Anterior cingulate cortex (tissue), 58 donors: ENCODE results near the gene GTF2F1.
"Not testable (repeated sequence)": the region's sequence is repeated elsewhere in the genome, so short reads cannot be mapped to it uniquely, and the experiment has no call there.

ENCODE experiments used
- DNase-seq, 58 donors: peaks; one replicate each; lab custom pipeline; 2025; lab: John Stamatoyannopoulos, UW

The GTF2F1 gene, protein sequence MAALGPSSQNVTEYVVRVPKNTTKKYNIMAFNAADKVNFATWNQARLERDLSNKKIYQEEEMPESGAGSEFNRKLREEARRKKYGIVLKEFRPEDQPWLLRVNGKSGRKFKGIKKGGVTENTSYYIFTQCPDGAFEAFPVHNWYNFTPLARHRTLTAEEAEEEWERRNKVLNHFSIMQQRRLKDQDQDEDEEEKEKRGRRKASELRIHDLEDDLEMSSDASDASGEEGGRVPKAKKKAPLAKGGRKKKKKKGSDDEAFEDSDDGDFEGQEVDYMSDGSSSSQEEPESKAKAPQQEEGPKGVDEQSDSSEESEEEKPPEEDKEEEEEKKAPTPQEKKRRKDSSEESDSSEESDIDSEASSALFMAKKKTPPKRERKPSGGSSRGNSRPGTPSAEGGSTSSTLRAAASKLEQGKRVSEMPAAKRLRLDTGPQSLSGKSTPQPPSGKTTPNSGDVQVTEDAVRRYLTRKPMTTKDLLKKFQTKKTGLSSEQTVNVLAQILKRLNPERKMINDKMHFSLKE

DNA sequence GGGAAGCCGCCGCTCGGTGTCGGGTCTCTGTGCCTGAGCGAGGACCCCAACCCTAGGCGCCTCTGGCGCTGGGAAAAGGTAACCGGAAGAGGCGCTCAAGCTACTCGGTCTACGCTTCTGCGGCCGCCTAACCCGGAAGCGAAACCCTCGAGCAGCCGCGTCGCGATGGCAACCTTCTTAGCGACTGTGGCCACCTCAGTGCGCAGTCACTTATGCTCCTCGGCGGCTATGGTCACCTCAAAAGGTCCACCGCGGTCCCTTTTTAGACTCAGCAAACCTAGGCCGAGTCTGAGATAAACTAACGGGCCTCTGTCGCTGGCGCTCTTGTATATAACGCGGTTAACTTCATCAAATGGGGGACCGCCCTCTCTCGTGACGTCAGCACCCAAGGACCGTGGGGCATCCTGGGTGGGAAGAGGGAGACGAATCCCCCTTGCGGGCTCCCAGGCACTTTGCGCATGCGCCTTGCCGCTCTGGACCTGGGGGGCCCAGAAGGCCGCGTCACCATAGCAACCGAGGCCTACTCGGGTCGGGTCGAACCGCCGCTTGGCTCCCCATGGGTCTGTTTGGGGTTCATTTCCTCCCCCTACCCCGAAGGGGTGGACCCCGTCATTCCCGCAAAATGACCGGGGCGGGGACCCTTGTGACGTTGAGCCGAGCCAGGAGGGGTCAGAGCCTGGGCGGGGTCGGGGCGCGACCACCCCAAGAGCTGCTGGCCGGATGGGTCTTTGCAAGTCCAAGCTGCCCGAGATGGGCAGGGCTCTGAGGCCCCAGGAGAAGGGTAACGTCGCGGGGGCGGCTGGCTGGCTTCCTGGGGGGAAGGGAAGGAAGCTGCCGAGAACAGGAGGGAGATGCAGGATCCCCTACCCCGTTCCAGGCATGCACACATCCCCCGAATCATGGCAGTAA, at the start of gene GTF2F1:
Gene GTF2F1 (minus strand): TSS at position 91 of the 909 bp plus-strand sequence. CDS start 169 bp downstream, outside the sequence.
- DNase-seq: peak; percentile 70 to 98 (median 94)

DNA sequence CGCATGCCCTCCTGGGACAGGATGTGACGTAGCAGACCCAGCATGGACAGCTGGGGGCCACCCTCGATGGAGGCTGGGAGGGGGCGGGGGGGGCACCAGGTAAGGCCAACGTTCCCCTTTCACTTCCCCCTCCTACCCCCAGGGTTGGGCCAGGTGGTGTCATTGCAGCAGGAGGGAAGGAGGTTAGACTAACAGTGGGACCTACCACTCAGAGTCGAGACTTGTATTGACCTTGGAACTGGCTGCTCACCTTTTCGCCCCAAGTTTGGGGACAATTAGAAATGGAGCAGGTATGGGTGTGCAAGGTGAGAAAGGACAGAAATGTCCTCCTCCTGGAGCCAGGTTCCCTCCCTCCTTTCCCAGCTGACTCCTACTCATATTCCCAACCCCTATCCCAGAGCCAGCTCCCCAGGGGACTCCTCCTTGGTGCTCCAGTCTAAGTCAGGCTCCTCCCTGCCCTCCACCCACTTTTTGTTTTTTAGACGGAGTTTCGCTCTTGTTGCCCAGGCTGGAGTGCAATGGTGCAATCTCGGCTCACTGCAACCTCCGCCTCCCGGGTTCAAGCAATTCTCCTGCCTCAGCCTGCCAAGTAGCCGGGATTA, 49.2 kb upstream of the GTF2F1 start:
- DNase-seq: no peak

DNA sequence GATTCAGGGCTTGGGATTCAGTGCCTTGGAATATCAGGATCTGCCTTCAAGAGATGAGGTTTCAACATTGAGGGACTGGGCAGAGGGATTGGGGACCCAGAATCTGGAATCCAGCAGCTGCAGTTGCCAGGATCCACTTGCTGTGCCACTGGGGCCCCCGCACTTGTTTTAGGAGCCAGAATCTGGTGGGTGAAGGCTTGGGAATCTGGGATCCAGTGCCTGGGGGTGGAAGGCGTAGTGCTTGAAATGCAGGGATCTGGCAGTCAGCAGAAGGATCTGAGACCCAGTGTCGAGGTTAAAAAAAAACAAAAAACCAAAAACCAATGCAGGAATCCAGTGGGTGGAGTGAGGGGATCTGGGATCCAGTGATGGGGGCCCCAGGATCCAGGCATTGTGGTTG, 47.9 kb upstream of the GTF2F1 start:
- no peak for DNase-seq

DNA sequence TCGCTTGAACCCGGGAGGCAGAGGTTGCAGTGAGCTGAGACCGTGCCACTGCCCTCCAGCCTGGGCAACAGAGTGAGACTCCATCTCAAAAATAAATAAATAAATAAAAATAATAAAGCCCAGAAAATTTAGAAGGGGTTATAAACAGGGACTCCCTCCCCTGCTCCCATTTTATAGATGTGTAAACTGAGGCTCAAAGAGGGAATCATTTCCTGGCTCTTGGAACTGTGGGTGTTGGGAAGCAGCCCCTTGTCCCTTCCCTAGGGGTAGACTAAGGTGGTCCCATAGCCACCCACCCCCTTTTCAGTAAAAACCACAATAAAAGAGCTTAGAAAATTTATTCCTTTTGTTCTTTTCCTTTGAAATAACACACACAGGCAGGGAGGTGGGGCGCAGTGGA, 46.8 kb upstream of the GTF2F1 start:
- DNase-seq: no peak

DNA sequence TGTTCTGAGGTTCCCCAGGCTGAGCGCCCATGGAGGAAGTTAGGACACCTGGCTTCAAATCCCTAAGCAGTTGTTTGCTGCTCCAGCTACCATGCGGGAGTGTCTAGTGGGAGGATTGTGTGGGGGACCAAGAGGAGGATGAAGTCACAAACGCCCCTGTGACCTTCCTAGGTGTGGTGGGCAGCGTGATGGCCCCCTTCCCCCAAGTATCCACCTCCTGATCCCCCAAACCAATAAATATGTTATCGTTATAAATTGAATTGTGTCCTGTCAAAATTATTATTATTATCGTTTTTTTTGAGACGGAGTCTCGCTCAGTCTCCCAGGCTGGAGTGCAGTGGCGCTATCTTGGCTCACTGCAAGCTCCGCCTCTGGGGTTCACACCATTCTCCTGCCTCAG, 40.7 kb upstream of the GTF2F1 start, which contains the start of gene SLC25A41:
Gene SLC25A41 (minus strand): TSS at position 101 of the 400 bp plus-strand sequence. CDS start 70 bp downstream, at position 31.
- no peak for DNase-seq

DNA sequence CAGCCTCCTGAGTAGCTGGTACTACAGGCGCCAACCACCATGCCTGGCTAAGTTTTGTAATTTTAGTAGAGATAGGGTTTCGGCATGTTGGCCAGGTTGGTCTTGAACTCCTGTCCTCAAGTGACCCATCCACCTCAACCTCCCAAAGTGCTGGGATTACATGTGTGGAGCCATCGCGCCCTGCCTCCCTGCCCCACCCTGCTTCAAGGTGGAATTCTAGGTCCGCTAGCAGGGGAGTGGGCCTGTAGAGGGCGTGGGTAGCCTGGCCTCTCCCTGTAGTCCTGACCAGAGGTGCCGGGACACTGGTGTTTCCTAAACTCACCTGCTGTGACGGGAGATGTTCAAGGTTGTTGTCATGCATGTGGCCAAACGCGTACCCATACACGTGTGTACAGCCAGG, 40.2 kb upstream of the GTF2F1 start:
- no peak for DNase-seq

DNA sequence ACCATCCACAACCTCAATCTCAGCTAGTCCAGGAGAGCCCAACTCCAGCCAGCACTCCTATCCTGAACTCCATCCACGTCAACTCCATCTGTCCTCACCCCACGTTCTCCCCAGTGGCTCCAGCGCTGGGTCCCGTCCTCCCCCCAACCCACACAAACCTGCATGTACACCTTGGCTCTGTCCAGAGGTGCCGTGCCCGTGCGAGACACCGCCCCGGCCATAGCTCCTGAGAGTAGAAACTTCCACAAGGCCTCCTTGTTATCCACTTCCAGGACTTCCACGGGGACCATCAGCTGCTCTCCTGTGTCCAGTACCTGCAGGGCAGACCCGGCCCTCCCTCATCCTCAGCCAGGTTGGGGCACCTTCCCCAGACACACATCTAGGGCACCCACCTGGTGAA, 38.9 kb upstream of the GTF2F1 start:
- DNase-seq: no peak

DNA sequence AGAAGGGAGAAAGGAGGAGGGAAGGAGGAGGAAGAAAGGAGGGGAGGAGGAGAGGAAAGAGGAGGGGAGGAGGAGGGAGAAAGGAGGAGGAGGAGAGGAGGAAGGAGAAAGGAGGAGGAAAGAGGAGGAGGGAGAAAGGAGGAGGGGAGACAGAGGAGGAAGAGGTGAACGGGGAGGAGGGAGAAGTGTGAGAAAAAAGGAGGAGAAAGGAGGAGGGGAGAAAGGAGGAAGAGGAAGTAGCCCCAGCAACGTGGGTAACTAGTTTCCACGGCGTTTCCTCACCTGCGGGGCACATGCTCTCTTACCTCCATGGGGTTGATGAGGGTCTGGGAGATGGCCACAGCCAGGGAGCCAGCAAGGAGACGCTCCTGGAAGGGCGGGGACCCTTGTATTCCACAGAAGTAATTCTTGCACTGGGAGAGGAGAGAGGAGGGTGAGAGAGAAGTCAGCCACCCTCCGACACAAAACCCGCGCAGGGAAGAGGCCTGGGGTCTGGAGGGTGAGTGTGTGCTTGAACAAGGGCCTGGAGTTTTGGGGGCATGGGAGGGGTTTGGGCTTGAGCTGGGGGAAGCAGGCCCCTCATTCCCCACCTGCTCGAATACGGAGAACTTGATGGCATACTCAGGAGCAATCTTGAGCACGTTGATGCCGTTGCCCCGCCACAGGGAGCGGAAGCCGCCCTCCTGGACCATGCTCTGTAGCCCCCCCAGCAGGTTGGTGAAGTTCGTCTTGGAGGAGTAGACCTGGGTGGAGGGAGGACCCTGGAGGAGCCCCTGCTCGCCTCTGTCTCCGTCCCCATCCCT, 36.7 kb upstream of the GTF2F1 start:
- no peak for DNase-seq

DNA sequence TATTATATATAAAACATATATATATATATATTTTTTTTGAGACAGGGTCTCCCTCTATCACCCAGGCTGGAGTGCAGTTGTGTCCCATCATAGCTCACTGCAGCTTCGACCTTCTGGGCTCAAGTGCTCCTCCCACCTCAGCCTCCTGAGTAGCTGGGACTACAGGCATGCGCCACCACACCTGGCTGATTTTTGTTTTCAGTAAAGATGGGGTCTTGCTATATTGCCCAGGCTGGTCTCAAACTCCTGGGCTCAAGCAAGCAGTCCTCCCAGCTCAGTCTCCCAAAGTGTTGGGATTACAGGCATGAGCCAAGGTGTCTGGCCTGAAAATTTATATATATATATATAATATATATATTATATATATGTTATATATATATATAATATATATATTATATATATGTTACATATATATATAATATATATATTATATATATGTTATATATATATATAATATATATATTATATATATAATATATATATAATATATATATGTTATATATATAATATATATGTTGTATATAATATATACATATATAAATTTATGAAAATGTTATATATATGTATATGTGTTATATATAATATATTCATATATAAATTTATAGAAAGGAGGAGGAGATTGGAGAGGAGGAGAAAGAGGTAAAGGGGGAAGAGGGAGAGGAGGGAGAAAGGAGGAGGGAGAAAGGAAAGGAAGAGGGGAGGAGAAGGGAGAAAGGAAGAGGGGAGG, 35.9 kb upstream of the GTF2F1 start:
- DNase-seq: not testable (repeated sequence)

DNA sequence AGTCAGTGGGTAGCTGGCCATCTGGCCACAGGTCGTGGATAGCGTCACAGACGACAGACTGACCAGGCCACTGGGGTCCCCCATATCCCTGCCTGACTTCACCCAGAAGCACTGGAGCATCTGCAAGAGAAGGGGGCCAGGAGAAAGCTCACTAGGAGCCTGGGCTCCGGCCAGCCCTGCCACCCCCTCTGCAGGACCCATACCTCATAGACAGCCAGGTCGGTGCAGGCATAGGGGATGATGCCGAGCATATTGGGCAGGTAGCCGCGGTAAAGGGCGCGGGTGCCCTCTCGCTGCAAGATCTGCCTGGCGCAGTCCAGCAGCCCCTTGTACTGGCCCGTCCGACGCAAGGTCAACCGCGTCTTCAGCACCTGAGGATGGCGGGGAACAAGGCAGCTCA, 34.2 kb upstream of the GTF2F1 start:
- no peak for DNase-seq

DNA sequence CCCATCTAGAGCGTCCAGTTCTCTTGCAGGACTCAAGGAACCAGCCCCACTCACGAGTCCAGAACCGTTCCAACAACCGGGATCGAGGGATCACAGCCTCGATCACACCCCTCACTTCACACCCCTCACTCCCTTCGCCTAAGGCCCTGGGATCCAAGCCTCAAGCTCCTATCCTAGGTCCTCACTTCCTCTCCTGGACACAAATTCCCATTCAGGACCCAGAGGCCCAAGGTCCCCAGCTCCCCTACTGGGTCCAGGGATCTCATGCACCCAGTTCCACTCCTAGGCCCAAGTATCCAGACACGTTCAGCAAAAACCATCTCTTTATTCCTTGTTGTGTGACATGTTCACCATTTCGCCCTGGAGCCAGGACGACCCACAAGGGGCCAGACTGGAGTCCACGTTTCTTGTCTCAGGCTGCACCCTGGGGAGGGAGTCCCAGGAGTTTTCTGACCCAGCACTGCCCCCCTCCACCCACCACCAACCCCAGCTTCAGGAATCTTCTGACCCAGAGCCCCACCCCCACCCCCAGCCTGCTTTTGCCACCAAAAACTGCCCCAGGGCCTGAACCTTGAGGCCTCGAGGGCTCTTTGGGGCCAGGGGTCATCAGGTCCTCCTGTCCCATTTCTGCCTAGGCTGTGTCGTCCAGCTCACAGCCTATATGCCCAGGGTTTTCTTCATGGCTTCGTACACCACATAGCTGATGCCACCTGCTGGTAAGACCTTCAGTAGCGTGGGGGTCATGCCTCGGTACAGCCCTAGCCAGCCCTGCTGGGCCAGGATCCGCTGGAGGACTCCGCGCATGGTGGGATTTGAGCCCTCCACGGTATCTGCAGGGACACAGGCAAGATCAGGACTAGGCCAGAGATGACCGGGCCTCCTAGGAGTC, 33.0 kb upstream of the GTF2F1 start:
- DNase-seq: peak in 1 of 58 donors; percentile 3

DNA sequence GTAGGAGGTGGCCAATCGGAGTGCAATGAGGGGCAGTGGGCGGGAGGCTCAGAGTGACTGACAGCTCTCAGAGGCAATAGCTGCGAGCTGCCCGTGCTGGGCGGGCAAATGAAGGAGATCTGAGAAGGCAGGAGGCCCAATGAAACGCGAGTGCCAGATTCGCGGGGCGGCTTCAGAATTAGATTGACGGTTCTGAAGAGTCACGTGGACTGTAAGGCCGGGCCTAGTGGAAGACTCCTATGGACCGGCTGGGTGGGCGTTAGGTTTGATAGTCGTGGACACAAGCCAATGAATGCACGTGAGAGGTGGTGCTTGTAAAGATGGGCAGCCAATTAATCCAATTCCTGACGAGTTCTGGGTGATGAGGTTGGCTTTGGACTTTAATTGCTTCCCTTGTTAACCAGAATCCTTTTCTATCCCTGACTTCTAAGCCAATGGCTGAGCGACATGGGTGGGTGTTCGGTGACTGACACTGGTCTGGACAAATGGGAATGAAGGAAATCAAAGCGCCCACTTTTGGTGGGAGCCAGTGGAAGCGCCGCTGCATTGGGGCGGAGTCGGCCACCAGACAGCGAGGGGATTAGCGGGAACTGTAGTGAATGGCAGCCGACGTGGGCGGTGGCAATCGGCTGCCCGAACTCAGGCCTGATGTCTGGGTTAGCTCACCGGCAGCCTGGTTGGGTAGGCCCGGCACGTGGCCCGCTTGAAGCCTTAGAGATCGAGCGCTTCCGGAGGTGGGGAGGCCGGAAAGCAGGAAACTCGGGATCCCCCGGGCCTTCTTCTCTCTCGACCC, 32.2 kb upstream of the GTF2F1 start:
- peak; percentile 94 to 100 (median 100) for DNase-seq

DNA sequence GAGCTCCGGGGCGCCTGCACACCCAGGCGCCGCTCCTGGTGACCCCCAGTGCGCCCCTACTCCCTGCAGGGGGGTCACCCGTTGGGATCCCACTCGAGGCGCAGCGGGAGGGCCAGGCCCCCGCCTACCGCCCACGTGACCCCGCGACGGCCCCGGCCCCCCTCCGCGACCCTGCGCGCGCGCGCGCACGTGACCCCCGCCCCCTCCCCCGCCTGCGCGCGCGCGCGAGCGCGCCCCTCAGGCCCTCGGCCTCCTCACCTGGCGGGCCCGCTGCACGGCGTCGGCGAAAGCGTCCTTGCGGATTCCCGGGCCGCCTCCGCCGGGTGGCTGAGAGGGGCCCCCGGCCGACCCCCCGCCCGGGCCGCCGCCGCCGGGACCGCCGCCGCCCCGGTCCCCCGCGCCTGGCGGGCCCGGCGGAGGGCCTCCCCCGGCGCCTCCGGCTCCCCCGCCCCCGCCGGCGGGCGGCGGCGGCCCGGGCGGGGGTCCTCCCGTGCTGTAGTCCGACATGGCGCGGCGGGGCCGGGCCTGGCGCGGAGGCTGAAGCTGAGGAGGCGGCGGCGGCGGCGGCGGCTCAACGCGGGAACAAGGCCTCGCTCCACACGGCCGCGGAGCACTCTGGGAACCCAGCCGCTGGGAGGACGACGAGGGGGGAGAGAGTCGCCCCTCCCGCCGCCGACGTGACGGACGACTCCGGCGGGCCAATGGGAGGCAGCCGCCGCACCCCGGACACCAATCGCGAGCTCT, 31.4 kb upstream of the GTF2F1 start, which contains the start of gene KHSRP:
Gene KHSRP (minus strand): TSS at position 617 of the 744 bp plus-strand sequence. CDS start 110 bp downstream, at position 507.
- DNase-seq: peak in 4 of 58 donors; percentile 11 to 31 (median 25)

DNA sequence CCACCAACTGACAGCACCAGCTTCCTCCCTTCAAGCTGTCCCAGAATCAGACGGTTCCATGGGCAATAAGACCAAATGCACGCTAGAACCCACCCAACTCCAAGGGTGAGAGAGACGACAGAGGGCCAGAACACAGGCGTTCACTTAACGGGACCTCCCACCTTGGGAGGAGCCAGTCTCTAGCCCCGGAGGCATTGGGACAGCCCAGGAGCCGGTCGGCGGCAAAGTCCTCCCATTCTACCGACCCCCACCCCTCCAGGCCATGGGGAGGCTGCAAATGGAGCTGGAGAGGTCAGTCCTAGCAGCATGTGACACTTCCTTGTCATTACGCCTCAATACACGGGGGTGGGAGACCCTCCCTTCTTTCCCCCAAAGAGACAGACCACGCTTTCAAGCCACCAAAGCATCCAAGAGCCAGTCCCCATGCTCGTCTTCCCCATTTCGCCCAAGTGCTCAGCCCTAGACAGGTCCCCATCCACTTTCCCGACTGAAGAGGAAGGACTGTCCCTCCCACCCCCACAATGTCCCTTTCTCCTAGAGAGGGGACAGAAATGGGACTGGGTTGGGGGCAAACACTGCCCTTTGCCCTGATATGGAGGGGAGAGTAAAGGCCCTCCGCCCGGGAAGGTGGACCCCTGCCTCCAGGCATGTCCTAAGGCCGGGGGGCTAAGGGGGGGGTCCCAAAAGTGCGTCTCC, 30.7 kb upstream of the GTF2F1 start:
- DNase-seq: no peak
